Breast epithelium (tissue), 3 donors: Measurements from ENCODE around the gene CTXND1.

Experiments used
- CTCF ChIP-seq, 3 donors: fragments of 450-650 bp; IDR thresholded peaks; one replicate each; pipeline ENCODE4 v1.5.1; 2016 to 2017; ENCODE audit warnings: antibody characterized with exemption in 3 of 3, mild to moderate bottlenecking in 3 of 3, moderate library complexity in 3 of 3
- POLR2A ChIP-seq: fragments of 450-650 bp; IDR thresholded peaks from one replicate; pipeline ENCODE4 v1.6.1; 2016; ENCODE audit warnings: antibody characterized with exemption, mild to moderate bottlenecking, moderate library complexity
- POLR2AphosphoS5 ChIP-seq, 3 donors: sonication (generic); formaldehyde crosslinking; IDR thresholded peaks; one replicate each; pipeline ENCODE4 v1.6.1; 2017; ENCODE audit warnings: antibody characterized with exemption in 3 of 3

- TF ChIP-seq CTCF (IDR thresholded peaks at IDR 0.05), result no peak
- TF ChIP-seq POLR2A, result no peak
- TF ChIP-seq POLR2AphosphoS5 (IDR thresholded peaks at IDR 0.05), result no peak
These were observed 71.5 kb downstream of the CTXND1 start for GRCh38 chr15:80180468-80180867.
